K562 (cell line): Measurements from ENCODE around the gene FHIT. TPM values are rescaled to one million over a fixed set of nuclear protein-coding genes. Genes with fewer than 3 reads are reported as not detected.

ENCODE experiments used
- ADNP ChIP-seq: fragments of 200-800 bp; sonication (Bioruptor generic); IDR thresholded peaks from 2 replicates; pipeline ENCODE4 v1.6.1; 2016; ENCODE audit warnings: missing genetic modification characterization, missing compliant biosample characterization
- ATF1 ChIP-seq, 2 experiments: fragments of 450-650 bp in 1 of 2; IDR thresholded peaks; 2 replicates each; pipeline ENCODE4 v1.6.1; 2016; ENCODE audit warnings: missing compliant biosample characterization in 1 of 2, missing genetic modification characterization in 1 of 2
- BRCA1 ChIP-seq, 2 experiments: fragments of 450-650 bp in 1 of 2; sonication (generic) in 1 of 2; formaldehyde crosslinking in 1 of 2; IDR thresholded peaks; 2 replicates each; pipeline versions ENCODE4 v1.5.0 to v1.6.1; 2017 to 2020; ENCODE audit warnings: mild to moderate bottlenecking in 1 of 2, missing genetic modification reagents in 1 of 2
- CEBPG ChIP-seq, 3 experiments: fragments of 200-800 bp in 1 of 3; sonication (Bioruptor generic) in 1 of 3; sonication (generic) in 1 of 3; formaldehyde crosslinking in 1 of 3; IDR thresholded peaks in 2 of 3; conservative IDR thresholded peaks in 1 of 3; 2 replicates each; pipeline versions ENCODE4 v1.6.1 to v1.8.0; 2016 to 2022; ENCODE audit warnings: missing compliant biosample characterization in 2 of 3, missing genetic modification characterization in 2 of 3, mild to moderate bottlenecking in 1 of 3, missing genetic modification reagents in 1 of 3
- ELF2 ChIP-seq: fragments of 250-450 bp; sonication (Bioruptor Pico); IDR thresholded peaks from 2 replicates; pipeline ENCODE4 v1.5.0; 2021; ENCODE audit warnings: mild to moderate bottlenecking
- ERF ChIP-seq: fragments of 450-650 bp; formaldehyde crosslinking; IDR thresholded peaks from 2 replicates; pipeline ENCODE4 v1.4.0; 2020; ENCODE audit warnings: mild to moderate bottlenecking, mixed read lengths
- FOSL1 ChIP-seq: fragments of 200-800 bp; sonication (Bioruptor generic); conservative IDR thresholded peaks from 2 replicates; pipeline ENCODE4 v1.6.1; 2016; ENCODE audit warnings: missing genetic modification characterization, missing compliant biosample characterization
- KDM1A ChIP-seq, 2 experiments: fragments of 450-650 bp; IDR thresholded peaks; 2 replicates each; pipeline ENCODE4 v1.6.1; 2016; ENCODE audit warnings: mild to moderate bottlenecking in 2 of 2
- RBM22 ChIP-seq: fragments of 200-400 bp; formaldehyde crosslinking; IDR thresholded peaks from 2 replicates; pipeline ENCODE4 v1.6.1; 2018; ENCODE audit warnings: low read length, low read depth; ENCODE audit not compliant: poor library complexity, severe bottlenecking
- TSC22D4 ChIP-seq: fragments of 450-650 bp; IDR thresholded peaks from 2 replicates; pipeline ENCODE4 v1.6.1; 2016; ENCODE audit warnings: missing genetic modification characterization, missing biosample characterization, control low read depth
- XRCC4 ChIP-seq: IDR thresholded peaks from one replicate; pipeline ENCODE4 v1.6.1; 2011; ENCODE audit not compliant: insufficient read depth, insufficient read length; ENCODE audit errors: extremely low read depth
- ZNF134 ChIP-seq: fragments of 250-450 bp; sonication (Bioruptor Pico); conservative IDR thresholded peaks from 2 replicates; pipeline ENCODE4 v1.4.0; 2020
- ZNF174 ChIP-seq: fragments of 250-450 bp; sonication (Bioruptor Pico); IDR thresholded peaks from 2 replicates; pipeline ENCODE4 v1.4.0; 2020; ENCODE audit warnings: mild to moderate bottlenecking
- ZNF253 ChIP-seq: fragments of 250-450 bp; sonication (Bioruptor Pico); conservative IDR thresholded peaks from 2 replicates; pipeline ENCODE4 v1.6.1; 2021; ENCODE audit warnings: mild to moderate bottlenecking
- polyA plus RNA-seq, 8 experiments: library from polyadenylated mRNA; depleted of rRNA in 4 of 8; stranded (reverse) in 5 of 8; unstranded in 3 of 8; fragments of >200 nt; fragmentation: Nextera tagmentation in 2 of 8; fragmentation: Illumina TruSeq in 1 of 8; extraction: Ambion mirVana in 2 of 8; extraction: Trizol in 1 of 8; gene quantifications; 2 replicates each; pipeline versions ENCODE4 v1.2.1 to v1.2.3, GENCODE V29; 2011 to 2014; ENCODE audit warnings: inconsistent platforms in 1 of 8, missing spikeins in 1 of 8
- total RNA-seq, 7 experiments: library from RNA; depleted of rRNA in 6 of 7; stranded (reverse); fragments of >200 nt in 6 of 7; fragmentation: Illumina TruSeq in 2 of 7; extraction: Trizol in 2 of 7; gene quantifications; 2 replicates each; pipeline versions ENCODE4 v1.2.1 to v1.2.3, GENCODE V29; 2011 to 2021; ENCODE audit warnings: low replicate concordance in 1 of 7
- TF ChIP-seq, protein P1 (sequence below): fragments of 250-450 bp; sonication (Bioruptor Pico); IDR thresholded peaks from 2 replicates; pipeline ENCODE4 v1.5.0; 2022; ENCODE audit warnings: mild to moderate bottlenecking
- TF ChIP-seq, protein P2 (sequence below): fragments of 250-450 bp; sonication (Bioruptor Pico); IDR thresholded peaks from 2 replicates; pipeline ENCODE4 v1.8.0; 2021; ENCODE audit warnings: moderate library complexity, mild to moderate bottlenecking, inconsistent platforms
- TF ChIP-seq, protein P3 (sequence below): sonication (generic); formaldehyde crosslinking; IDR thresholded peaks from 2 replicates; pipeline ENCODE4 v1.8.1; 2023; ENCODE audit warnings: mild to moderate bottlenecking, missing genetic modification reagents, moderate library complexity
- TF ChIP-seq, protein P4 (sequence below): fragments of 250-450 bp; sonication (Bioruptor Pico); IDR thresholded peaks from 2 replicates; pipeline ENCODE4 v1.4.0; 2020
- TF ChIP-seq, protein P5 (sequence below): fragments of 250-450 bp; sonication (Bioruptor Pico); IDR thresholded peaks from 2 replicates; pipeline ENCODE4 v1.5.0; 2021; ENCODE audit warnings: mild to moderate bottlenecking, borderline replicate concordance

Gene FHIT
- total and polyA plus RNA-seq, 9 of the 15 experiments (the other 6 are each of a cell fraction or from before 2014, with no cell fraction given): 1.7 to 9.1 (median 4.3) TPM

DNA sequence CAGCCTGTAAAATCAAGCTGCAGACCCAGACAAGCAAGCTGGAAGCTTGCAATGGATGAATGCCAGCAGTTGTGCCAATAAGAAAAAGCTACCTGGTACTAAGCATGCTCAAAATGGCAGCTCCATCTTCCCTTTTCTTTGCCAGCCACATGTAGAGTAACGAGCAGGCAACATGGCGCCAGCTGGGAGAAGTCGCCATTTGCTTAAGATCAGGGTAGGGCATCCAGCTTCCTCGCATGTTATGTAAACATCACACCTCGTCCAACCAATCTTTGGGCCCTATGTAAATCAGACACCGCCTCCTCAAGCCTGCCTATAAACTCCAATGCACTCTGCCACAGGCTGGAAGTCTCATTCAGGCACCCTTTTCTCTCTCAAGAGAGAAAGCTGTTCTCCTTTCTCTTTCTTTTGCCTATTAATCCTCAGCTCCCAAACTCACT is 973.9 kb downstream of the FHIT start (continued):
- TF ChIP-seq, protein P1, sequence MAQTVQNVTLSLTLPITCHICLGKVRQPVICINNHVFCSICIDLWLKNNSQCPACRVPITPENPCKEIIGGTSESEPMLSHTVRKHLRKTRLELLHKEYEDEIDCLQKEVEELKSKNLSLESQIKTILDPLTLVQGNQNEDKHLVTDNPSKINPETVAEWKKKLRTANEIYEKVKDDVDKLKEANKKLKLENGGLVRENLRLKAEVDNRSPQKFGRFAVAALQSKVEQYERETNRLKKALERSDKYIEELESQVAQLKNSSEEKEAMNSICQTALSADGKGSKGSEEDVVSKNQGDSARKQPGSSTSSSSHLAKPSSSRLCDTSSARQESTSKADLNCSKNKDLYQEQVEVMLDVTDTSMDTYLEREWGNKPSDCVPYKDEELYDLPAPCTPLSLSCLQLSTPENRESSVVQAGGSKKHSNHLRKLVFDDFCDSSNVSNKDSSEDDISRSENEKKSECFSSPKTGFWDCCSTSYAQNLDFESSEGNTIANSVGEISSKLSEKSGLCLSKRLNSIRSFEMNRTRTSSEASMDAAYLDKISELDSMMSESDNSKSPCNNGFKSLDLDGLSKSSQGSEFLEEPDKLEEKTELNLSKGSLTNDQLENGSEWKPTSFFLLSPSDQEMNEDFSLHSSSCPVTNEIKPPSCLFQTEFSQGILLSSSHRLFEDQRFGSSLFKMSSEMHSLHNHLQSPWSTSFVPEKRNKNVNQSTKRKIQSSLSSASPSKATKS (CRISPR knock-in tag): no peak
- TF ChIP-seq XRCC4 (no peak), ERF (no peak), ADNP (no peak), BRCA1 (IDR thresholded peaks at IDR 0.05) (no peak), BRCA1 (CRISPR knock-in tag; IDR thresholded peaks at IDR 0.05) (no peak), RBM22 (no peak), ZNF253 (CRISPR knock-in tag) (no peak), ZNF134 (CRISPR knock-in tag) (no peak), ELF2 (CRISPR knock-in tag) (no peak), CEBPG (CRISPR knock-in tag; IDR thresholded peaks at IDR 0.05) (no peak), CEBPG (tag; conservative IDR thresholded peaks at IDR 0.05 in 1 of 2, IDR thresholded peaks at IDR 0.05 in 1 of 2) (no peak), TSC22D4 (tag) (no peak), FOSL1 (tag) (no peak), ATF1 (CRISPR knock-in tag; IDR thresholded peaks at IDR 0.05) (no peak), ATF1 (tag; IDR thresholded peaks at IDR 0.05) (peak; percentile 63), KDM1A (IDR thresholded peaks at IDR 0.05) (no peak), ZNF174 (no peak)
- TF ChIP-seq, protein P2, sequence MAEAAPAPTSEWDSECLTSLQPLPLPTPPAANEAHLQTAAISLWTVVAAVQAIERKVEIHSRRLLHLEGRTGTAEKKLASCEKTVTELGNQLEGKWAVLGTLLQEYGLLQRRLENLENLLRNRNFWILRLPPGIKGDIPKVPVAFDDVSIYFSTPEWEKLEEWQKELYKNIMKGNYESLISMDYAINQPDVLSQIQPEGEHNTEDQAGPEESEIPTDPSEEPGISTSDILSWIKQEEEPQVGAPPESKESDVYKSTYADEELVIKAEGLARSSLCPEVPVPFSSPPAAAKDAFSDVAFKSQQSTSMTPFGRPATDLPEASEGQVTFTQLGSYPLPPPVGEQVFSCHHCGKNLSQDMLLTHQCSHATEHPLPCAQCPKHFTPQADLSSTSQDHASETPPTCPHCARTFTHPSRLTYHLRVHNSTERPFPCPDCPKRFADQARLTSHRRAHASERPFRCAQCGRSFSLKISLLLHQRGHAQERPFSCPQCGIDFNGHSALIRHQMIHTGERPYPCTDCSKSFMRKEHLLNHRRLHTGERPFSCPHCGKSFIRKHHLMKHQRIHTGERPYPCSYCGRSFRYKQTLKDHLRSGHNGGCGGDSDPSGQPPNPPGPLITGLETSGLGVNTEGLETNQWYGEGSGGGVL: no peak
- TF ChIP-seq, protein P3, sequence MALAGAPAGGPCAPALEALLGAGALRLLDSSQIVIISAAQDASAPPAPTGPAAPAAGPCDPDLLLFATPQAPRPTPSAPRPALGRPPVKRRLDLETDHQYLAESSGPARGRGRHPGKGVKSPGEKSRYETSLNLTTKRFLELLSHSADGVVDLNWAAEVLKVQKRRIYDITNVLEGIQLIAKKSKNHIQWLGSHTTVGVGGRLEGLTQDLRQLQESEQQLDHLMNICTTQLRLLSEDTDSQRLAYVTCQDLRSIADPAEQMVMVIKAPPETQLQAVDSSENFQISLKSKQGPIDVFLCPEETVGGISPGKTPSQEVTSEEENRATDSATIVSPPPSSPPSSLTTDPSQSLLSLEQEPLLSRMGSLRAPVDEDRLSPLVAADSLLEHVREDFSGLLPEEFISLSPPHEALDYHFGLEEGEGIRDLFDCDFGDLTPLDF: no peak
- TF ChIP-seq, protein P4, sequence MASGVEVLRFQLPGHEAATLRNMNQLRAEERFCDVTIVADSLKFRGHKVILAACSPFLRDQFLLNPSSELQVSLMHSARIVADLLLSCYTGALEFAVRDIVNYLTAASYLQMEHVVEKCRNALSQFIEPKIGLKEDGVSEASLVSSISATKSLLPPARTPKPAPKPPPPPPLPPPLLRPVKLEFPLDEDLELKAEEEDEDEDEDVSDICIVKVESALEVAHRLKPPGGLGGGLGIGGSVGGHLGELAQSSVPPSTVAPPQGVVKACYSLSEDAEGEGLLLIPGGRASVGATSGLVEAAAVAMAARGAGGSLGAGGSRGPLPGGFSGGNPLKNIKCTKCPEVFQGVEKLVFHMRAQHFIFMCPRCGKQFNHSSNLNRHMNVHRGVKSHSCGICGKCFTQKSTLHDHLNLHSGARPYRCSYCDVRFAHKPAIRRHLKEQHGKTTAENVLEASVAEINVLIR (CRISPR knock-in tag): no peak
- TF ChIP-seq, protein P5, sequence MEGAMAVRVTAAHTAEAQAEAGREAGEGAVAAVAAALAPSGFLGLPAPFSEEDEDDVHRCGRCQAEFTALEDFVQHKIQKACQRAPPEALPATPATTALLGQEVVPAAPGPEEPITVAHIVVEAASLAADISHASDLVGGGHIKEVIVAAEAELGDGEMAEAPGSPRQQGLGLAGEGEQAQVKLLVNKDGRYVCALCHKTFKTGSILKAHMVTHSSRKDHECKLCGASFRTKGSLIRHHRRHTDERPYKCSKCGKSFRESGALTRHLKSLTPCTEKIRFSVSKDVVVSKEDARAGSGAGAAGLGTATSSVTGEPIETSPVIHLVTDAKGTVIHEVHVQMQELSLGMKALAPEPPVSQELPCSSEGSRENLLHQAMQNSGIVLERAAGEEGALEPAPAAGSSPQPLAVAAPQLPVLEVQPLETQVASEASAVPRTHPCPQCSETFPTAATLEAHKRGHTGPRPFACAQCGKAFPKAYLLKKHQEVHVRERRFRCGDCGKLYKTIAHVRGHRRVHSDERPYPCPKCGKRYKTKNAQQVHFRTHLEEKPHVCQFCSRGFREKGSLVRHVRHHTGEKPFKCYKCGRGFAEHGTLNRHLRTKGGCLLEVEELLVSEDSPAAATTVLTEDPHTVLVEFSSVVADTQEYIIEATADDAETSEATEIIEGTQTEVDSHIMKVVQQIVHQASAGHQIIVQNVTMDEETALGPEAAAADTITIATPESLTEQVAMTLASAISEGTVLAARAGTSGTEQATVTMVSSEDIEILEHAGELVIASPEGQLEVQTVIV (CRISPR knock-in tag): no peak
